ENCODE measurements around the gene TMEM123. TPM values are rescaled to one million over a fixed set of nuclear protein-coding genes. Genes with fewer than 3 reads are reported as not detected.

TMEM123 gene
- total RNA-seq, 1 donor from 2014 or later, result 172 TPM

- FAIRE-seq (no peak), DNase-seq (ENCODE audit: low read depth) (no peak)
- Histone ChIP-seq H3K36me3 (ENCODE audit: control insufficient read depth, insufficient read depth, low read length) (no peaks in the 10 kb centered on the region), H3K27me3 (ENCODE audit: control insufficient read depth, insufficient read depth, low read length) (no peaks in the 10 kb centered on the region), H3K4me3 (ENCODE audit: low read depth, low read length) (no peak overlapping the region)
- no peak for TF ChIP-seq CTCF (IDR thresholded peaks at IDR 0.05; ENCODE audit: insufficient read depth, low read length, severe bottlenecking)
Measured at GRCh38 chr11:102416976-102417375, 35.6 kb downstream of the TMEM123 start.

DNA sequence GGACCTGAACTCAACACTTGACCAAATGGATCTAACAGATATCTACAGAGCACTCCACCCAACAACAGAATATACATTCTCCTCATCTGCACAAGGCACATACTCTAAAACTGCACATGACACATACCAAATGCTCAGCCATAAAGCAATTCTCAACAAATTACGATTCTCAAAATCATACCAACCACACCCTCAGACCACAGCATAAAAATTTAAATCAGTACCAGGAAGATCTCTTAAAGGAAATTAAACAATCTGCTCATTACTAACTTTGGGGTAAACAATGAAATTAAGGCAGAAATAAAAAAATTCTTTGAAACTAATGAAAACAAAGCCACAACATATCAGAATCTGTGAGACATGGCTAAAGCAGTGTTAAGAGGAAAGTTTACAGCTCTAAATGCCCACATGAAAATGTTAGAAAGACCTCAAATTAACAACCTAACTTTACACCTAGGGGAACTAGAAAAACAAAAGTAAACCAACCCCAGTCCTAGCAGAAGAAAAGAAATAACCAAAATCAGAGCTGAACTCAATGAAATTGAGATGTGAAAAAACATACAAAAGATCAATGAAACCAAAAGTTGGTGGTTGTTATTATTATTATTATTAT is 37.2 kb downstream of the TMEM123 start:
- Histone ChIP-seq H3K36me3 (ENCODE audit: control insufficient read depth, insufficient read depth, low read length) (peaks cover under 1% of the 10 kb centered on the region), H3K27me3 (ENCODE audit: control insufficient read depth, insufficient read depth, low read length) (no peaks in the 10 kb centered on the region), H3K4me3 (ENCODE audit: low read depth, low read length) (no peak overlapping the region)
- TF ChIP-seq CTCF (IDR thresholded peaks at IDR 0.05; ENCODE audit: insufficient read depth, low read length, severe bottlenecking), result no peak
- FAIRE-seq, result no peak
- no peak for DNase-seq (ENCODE audit: low read depth)

DNA sequence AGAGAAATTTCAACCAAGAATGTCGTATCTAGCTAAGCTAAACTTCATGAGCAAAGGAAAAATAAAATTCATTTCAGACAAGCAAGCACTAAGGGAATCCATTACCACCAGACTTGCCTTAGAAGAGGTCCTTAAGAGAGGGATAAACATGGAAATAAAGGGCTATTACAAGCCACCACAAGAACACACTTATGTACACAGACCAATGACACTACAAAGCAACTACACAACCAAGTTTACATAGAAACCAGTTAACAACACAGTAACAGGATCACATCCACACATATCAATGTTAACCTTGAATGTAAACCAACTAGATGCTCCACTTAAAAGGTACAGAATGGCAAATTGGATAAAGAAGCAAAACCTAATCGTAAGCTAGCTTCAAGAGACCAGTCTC is 38.0 kb downstream of the TMEM123 start:
- Histone ChIP-seq H3K36me3 (ENCODE audit: control insufficient read depth, insufficient read depth, low read length) (peaks cover 3% of the 10 kb centered on the region), H3K27me3 (ENCODE audit: control insufficient read depth, insufficient read depth, low read length) (no peaks in the 10 kb centered on the region), H3K4me3 (ENCODE audit: low read depth, low read length) (no peak overlapping the region)
- DNase-seq (ENCODE audit: low read depth), result no peak
- no peak for FAIRE-seq
- no peak for TF ChIP-seq CTCF (IDR thresholded peaks at IDR 0.05; ENCODE audit: insufficient read depth, low read length, severe bottlenecking)

DNA sequence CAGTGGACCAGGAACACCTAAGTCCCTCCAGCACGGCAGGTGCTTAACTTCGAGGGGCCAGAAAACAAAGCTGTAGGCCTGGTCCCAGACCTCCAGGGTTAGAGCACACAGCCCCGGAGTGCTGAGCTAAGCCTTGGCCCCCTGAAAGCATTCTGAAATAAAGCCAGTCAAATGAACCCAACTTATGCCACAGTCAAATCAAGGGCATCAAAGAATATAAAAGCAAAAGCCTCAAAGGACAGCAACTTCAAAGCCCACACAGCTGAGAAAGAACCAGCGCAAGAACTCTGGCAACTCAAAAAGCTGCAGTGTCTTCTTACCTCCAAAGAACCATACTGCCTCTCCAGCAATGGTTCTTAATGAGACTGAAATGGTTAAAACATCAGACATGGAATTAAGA is 39.1 kb downstream of the TMEM123 start:
- H3K27me3 ChIP-seq (ENCODE audit: control insufficient read depth, insufficient read depth, low read length), result no peaks in the 10 kb centered on the region
- DNase-seq (ENCODE audit: low read depth), result no peak
- TF ChIP-seq CTCF (IDR thresholded peaks at IDR 0.05; ENCODE audit: insufficient read depth, low read length, severe bottlenecking), result no peak
- no peak overlapping the region for H3K4me3 ChIP-seq (ENCODE audit: low read depth, low read length)
- no peak for FAIRE-seq
- peaks cover 3% of the 10 kb centered on the region for H3K36me3 ChIP-seq (ENCODE audit: control insufficient read depth, insufficient read depth, low read length)

- Histone ChIP-seq H3K4me3 (ENCODE audit: low read depth, low read length) (no peak overlapping the region), H3K27me3 (ENCODE audit: control insufficient read depth, insufficient read depth, low read length) (no peaks in the 10 kb centered on the region), H3K36me3 (ENCODE audit: control insufficient read depth, insufficient read depth, low read length) (peaks cover 9% of the 10 kb centered on the region)
- no peak for TF ChIP-seq CTCF (IDR thresholded peaks at IDR 0.05; ENCODE audit: insufficient read depth, low read length, severe bottlenecking)
- DNase-seq (ENCODE audit: low read depth), result no peak
- no peak for FAIRE-seq
Measured at GRCh38 chr11:102411142-102411541, 41.4 kb downstream of the TMEM123 start.

GRCh38 chr11:102410382-102410784 is 42.2 kb downstream of the TMEM123 start:
- no peak for DNase-seq (ENCODE audit: low read depth)
- Histone ChIP-seq H3K27me3 (ENCODE audit: control insufficient read depth, insufficient read depth, low read length) (no peaks in the 10 kb centered on the region), H3K36me3 (ENCODE audit: control insufficient read depth, insufficient read depth, low read length) (peaks cover 10% of the 10 kb centered on the region), H3K4me3 (ENCODE audit: low read depth, low read length) (no peak overlapping the region)
- no peak for TF ChIP-seq CTCF (IDR thresholded peaks at IDR 0.05; ENCODE audit: insufficient read depth, low read length, severe bottlenecking)
- no peak for FAIRE-seq
